ENCODE results near the gene PRAF2. TPM values are rescaled to one million over a fixed set of nuclear protein-coding genes. Genes with fewer than 3 reads are reported as not detected.

Gene PRAF2
- total RNA-seq, 1 donor from 2014 or later: 2.6 TPM

DNA sequence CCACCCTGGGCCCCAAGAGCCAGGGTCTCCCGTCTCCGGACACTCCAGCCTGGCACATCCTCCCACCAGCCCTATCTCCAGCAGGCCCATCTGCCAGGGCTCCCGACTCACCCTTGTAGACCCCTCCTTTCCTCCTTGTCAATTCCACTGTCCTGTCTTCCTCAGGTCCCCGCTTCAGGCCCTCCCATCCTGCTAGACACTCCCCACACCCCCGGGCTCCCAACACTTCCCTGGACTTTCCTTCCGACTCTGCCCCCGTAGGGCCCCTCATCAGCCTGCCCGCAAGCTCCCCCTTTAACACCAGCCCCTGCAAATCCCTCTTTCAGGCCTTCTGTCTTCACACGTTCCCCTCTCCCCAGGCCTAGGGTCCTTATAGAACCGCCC is 1.1 kb downstream of the PRAF2 start:
- H3K4me3 ChIP-seq (ENCODE audit: low read depth, low read length): peak overlapping the region; percentile 55
- DNase-seq (ENCODE audit: low read depth): no peak
- no peaks in the 10 kb centered on the region for H3K27me3 ChIP-seq (ENCODE audit: control insufficient read depth, insufficient read depth, low read length)
- FAIRE-seq: no peak
- peaks cover 6% of the 10 kb centered on the region for H3K36me3 ChIP-seq (ENCODE audit: control insufficient read depth, insufficient read depth, low read length)
- TF ChIP-seq, protein P1, sequence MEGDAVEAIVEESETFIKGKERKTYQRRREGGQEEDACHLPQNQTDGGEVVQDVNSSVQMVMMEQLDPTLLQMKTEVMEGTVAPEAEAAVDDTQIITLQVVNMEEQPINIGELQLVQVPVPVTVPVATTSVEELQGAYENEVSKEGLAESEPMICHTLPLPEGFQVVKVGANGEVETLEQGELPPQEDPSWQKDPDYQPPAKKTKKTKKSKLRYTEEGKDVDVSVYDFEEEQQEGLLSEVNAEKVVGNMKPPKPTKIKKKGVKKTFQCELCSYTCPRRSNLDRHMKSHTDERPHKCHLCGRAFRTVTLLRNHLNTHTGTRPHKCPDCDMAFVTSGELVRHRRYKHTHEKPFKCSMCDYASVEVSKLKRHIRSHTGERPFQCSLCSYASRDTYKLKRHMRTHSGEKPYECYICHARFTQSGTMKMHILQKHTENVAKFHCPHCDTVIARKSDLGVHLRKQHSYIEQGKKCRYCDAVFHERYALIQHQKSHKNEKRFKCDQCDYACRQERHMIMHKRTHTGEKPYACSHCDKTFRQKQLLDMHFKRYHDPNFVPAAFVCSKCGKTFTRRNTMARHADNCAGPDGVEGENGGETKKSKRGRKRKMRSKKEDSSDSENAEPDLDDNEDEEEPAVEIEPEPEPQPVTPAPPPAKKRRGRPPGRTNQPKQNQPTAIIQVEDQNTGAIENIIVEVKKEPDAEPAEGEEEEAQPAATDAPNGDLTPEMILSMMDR (IDR thresholded peaks at IDR 0.05; ENCODE audit: insufficient read depth, low read length, severe bottlenecking): no peak

DNA sequence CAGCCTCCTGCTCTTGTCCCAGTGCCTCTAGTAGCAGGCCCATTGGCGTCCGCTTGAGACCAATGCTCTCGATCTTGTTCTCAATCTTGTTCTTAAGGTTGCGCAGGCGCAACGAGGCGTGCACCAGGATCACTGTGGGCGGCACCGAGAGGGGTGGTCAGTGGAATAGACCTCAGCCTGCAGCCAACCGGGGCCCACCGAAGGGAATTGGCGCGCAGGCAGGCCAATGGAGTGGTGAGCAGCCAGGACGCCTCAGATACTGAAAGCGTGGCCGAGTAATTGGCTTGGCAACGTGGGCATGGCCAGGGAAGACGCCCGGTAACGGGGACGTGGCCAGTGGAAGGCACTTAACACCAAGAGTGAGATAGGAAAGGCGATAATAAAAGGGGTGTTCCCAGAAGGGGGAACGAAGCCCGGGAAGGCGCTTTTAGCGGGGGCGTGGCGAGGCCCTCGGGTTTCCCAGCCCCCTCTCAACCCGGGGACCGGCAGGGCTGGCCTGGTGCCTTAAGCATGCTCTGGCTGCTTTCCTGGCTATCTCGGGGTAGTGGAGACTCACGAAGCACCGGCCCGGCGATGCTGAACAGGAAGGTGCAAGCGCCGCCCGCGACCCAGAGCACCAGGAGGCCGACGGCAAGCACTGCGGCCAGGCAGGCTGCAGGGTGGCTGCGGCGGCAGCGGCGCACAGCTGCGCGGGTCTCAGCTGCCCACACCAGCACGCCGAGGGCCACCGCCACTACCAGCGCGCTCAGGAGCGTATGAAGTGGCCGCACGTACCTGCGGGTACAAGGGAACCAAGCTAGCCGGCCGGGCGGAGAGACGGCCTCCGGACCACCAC is 1.7 kb downstream of the PRAF2 start:
- peak; percentile 66 for DNase-seq (ENCODE audit: low read depth)
- TF ChIP-seq, protein P1 (IDR thresholded peaks at IDR 0.05; ENCODE audit: insufficient read depth, low read length, severe bottlenecking): no peak
- peak overlapping the region; percentile 55 for H3K4me3 ChIP-seq (ENCODE audit: low read depth, low read length)
- H3K36me3 ChIP-seq (ENCODE audit: control insufficient read depth, insufficient read depth, low read length): peaks cover 4% of the 10 kb centered on the region
- FAIRE-seq: no peak
- H3K27me3 ChIP-seq (ENCODE audit: control insufficient read depth, insufficient read depth, low read length): no peaks in the 10 kb centered on the region

DNA sequence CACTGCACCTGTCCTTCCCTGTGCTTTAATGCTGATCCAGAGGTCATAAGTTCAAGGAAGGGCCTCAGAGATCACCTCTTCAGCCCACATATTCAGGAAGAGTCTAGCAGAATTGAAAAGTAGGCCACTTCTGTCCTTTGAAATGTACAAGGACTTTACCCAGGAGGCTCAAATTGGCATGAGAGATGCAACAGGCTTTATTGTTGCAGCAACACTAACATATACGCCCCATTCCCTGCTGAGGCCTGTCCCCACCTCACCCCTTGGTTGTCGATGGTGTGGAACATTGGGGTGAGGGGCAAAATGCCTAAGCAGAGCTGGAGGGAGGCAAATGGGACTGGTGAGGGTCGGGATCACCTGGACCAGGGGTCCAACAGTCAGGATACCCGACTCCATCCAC is 2.8 kb downstream of the PRAF2 start:
- FAIRE-seq (no peak), DNase-seq (ENCODE audit: low read depth) (no peak)
- H3K4me3 ChIP-seq (ENCODE audit: low read depth, low read length): no peak overlapping the region
- H3K27me3 ChIP-seq (ENCODE audit: control insufficient read depth, insufficient read depth, low read length): no peaks in the 10 kb centered on the region
- TF ChIP-seq, protein P1 (IDR thresholded peaks at IDR 0.05; ENCODE audit: insufficient read depth, low read length, severe bottlenecking): no peak
- peaks cover 5% of the 10 kb centered on the region for H3K36me3 ChIP-seq (ENCODE audit: control insufficient read depth, insufficient read depth, low read length)

DNA sequence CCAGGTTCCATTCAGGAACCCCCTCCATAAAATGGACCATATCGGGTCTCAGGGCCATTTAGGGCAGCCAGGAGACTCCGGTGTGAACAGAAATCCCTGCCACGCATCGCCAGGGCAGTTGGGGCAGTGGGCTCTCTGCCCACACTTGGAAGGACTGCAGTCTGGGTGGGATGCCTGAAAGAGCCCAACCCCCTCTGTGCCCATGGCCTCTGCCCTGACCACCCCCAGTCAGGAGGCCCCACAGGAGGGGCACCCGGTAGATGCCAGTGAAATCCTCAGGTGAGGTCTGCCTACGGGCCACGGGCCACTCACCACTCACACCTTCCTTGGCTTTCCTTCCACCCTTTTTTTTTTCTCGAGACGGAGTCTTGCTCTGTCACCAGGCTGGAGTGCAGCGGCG is 4.8 kb downstream of the PRAF2 start:
- Histone ChIP-seq H3K27me3 (ENCODE audit: control insufficient read depth, insufficient read depth, low read length) (no peaks in the 10 kb centered on the region), H3K36me3 (ENCODE audit: control insufficient read depth, insufficient read depth, low read length) (peaks cover 6% of the 10 kb centered on the region), H3K4me3 (ENCODE audit: low read depth, low read length) (no peak overlapping the region)
- FAIRE-seq (no peak), DNase-seq (ENCODE audit: low read depth) (no peak)
- TF ChIP-seq, protein P1 (IDR thresholded peaks at IDR 0.05; ENCODE audit: insufficient read depth, low read length, severe bottlenecking): no peak

DNA sequence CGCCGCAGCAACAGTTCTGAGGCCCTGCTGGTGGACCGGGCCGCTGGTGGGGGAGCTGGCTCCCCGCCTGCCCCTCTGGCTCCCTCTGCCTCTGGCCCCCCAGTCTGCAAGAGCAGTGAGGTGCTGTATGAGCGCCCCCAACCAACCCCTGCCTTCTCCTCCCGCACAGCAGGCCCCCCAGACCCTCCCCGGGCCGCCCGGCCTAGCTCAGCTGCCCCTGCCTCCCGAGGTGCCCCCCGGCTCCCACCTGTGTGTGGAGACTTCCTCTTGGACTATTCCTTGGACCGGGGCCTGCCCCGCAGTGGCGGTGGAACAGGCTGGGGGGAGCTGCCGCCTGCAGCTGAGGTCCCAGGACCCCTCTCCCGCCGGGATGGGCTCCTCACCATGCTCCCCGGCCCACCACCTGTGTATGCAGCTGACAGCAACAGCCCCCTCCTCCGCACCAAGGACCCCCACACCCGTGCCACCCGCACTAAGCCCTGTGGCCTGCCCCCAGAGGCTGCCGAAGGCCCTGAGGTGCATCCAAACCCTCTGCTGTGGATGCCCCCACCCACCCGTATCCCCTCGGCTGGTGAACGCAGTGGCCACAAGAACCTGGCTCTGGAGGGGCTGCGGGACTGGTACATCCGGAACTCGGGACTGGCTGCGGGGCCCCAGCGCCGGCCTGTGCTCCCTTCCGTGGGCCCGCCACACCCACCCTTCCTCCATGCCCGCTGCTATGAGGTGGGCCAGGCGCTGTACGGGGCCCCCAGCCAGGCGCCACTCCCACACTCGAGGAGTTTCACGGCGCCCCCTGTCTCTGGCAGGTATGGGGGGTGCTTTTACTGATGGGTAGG is 6.3 kb downstream of the PRAF2 start:
- FAIRE-seq (no peak), DNase-seq (ENCODE audit: low read depth) (no peak)
- Histone ChIP-seq H3K27me3 (ENCODE audit: control insufficient read depth, insufficient read depth, low read length) (no peaks in the 10 kb centered on the region), H3K36me3 (ENCODE audit: control insufficient read depth, insufficient read depth, low read length) (peaks cover 6% of the 10 kb centered on the region), H3K4me3 (ENCODE audit: low read depth, low read length) (no peak overlapping the region)
- TF ChIP-seq, protein P1 (IDR thresholded peaks at IDR 0.05; ENCODE audit: insufficient read depth, low read length, severe bottlenecking): no peak

Data from bronchial epithelial cell (primary cell).